Stimulated activated CD8-positive, alpha-beta memory T cell treated with anti-CD3 and anti-CD28 coated beads, Interleukin-12 subunit alpha, Interleukin-12 subunit beta, amount 100 ng/mL, for 1 hour (primary cell): ENCODE measurements around the gene SDC3.
"Not testable (repeated sequence)": the region's sequence is repeated elsewhere in the genome, so short reads cannot be mapped to it uniquely, and the experiment has no call there.

Source experiments
- DNase-seq: peaks from one replicate; pipeline ENCODE4 v3.0.0-alpha.2; 2020; ENCODE audit warnings: low read depth

Gene SDC3

GRCh38 chr1:30908696-30909364, at the start of gene SDC3:
Gene SDC3, minus strand, starts transcription at chr1:30908758. Its CDS starts 172 bp downstream, at chr1:30908586.
- no peak for DNase-seq

GRCh38 chr1:30957560-30958222, 49.1 kb upstream of the SDC3 start:
- no peak for DNase-seq

- DNase-seq, result no peak
Observed at GRCh38 chr1:30955448-30956015, 47.0 kb upstream of the SDC3 start.

- DNase-seq, result no peak
Observed at GRCh38 chr1:30953685-30954084, 45.1 kb upstream of the SDC3 start.

- DNase-seq, result no peak
Observed at GRCh38 chr1:30952098-30952497, 43.5 kb upstream of the SDC3 start.

- no peak for DNase-seq
Observed at GRCh38 chr1:30950700-30951099, 42.1 kb upstream of the SDC3 start.

- no peak for DNase-seq
Observed at GRCh38 chr1:30950053-30950452, 41.5 kb upstream of the SDC3 start.

GRCh38 chr1:30949487-30949838, 40.9 kb upstream of the SDC3 start:
- DNase-seq, result not testable (repeated sequence)

- DNase-seq, result not testable (repeated sequence)
Observed at GRCh38 chr1:30948813-30949486, 40.4 kb upstream of the SDC3 start.

GRCh38 chr1:30948278-30948677, 39.7 kb upstream of the SDC3 start:
- no peak for DNase-seq

GRCh38 chr1:30947212-30947611, 38.7 kb upstream of the SDC3 start:
- no peak for DNase-seq

- DNase-seq, result no peak
Observed at GRCh38 chr1:30942326-30942963, 33.9 kb upstream of the SDC3 start.

GRCh38 chr1:30940541-30940940, 32.0 kb upstream of the SDC3 start:
- no peak for DNase-seq

- no peak for DNase-seq
Observed at GRCh38 chr1:30936541-30937171, 28.1 kb upstream of the SDC3 start.

GRCh38 chr1:30935758-30936157, 27.2 kb upstream of the SDC3 start:
- not testable (repeated sequence) for DNase-seq

- DNase-seq, result no peak
Observed at GRCh38 chr1:30934613-30935012, 26.1 kb upstream of the SDC3 start.

- no peak for DNase-seq
Observed at GRCh38 chr1:30933874-30934252, 25.3 kb upstream of the SDC3 start.

GRCh38 chr1:30930631-30931173, 22.1 kb upstream of the SDC3 start:
- no peak for DNase-seq

- no peak for DNase-seq
Observed at GRCh38 chr1:30929944-30930525, 21.5 kb upstream of the SDC3 start.

GRCh38 chr1:30929135-30929889, 20.8 kb upstream of the SDC3 start:
- no peak for DNase-seq

- no peak for DNase-seq
Observed at GRCh38 chr1:30928789-30929134, 20.2 kb upstream of the SDC3 start.
